Activated CD8-positive, alpha-beta memory T cell treated with anti-CD3 and anti-CD28 coated beads, Interleukin-2, amount 50 U/mL, for 24 hours (primary cell): Measurements from ENCODE around the gene MACROD1.

Experiments
- DNase-seq: peaks from one replicate; pipeline ENCODE4 v3.0.0-alpha.2; 2020; ENCODE audit errors: extremely low read depth

Gene MACROD1

GRCh38 chr11:64131683-64132190 is 34.2 kb downstream of the MACROD1 start:
- DNase-seq: no peak

- DNase-seq: no peak
Observed at GRCh38 chr11:64130618-64131017, 35.3 kb downstream of the MACROD1 start.

GRCh38 chr11:64129403-64129802 is 36.5 kb downstream of the MACROD1 start:
- DNase-seq: no peak

- DNase-seq: no peak
Observed at GRCh38 chr11:64128255-64129006, 37.5 kb downstream of the MACROD1 start.

- no peak for DNase-seq
Observed at GRCh38 chr11:64127267-64128072, 38.4 kb downstream of the MACROD1 start.

GRCh38 chr11:64126796-64127195 is 39.1 kb downstream of the MACROD1 start:
- no peak for DNase-seq

- DNase-seq: no peak
Observed at GRCh38 chr11:64126371-64126770, 39.5 kb downstream of the MACROD1 start.

- no peak for DNase-seq
Observed at GRCh38 chr11:64125676-64126075, 40.2 kb downstream of the MACROD1 start.

GRCh38 chr11:64124147-64124546 is 41.8 kb downstream of the MACROD1 start:
- DNase-seq: no peak

GRCh38 chr11:64123679-64124078 is 42.2 kb downstream of the MACROD1 start:
- DNase-seq: no peak

- no peak for DNase-seq
Observed at GRCh38 chr11:64122411-64123410, 43.2 kb downstream of the MACROD1 start.

- DNase-seq: no peak
Observed at GRCh38 chr11:64121663-64122410, 44.1 kb downstream of the MACROD1 start.

GRCh38 chr11:64120951-64121569 is 44.9 kb downstream of the MACROD1 start:
- DNase-seq: no peak

GRCh38 chr11:64119700-64120099 is 46.2 kb downstream of the MACROD1 start:
- DNase-seq: no peak

- no peak for DNase-seq
Observed at GRCh38 chr11:64118876-64119665, 46.8 kb downstream of the MACROD1 start.

GRCh38 chr11:64117763-64118459 is 48.0 kb downstream of the MACROD1 start:
- no peak for DNase-seq

GRCh38 chr11:64115531-64116522 is 50.1 kb downstream of the MACROD1 start:
- DNase-seq: no peak

GRCh38 chr11:64114231-64114630 is 51.7 kb downstream of the MACROD1 start:
- no peak for DNase-seq
